ENCODE results near the gene TBRG4.
"Not testable (repeated sequence)": the region's sequence is repeated elsewhere in the genome, so short reads cannot be mapped to it uniquely, and the experiment has no call there.

The TBRG4 gene

DNA sequence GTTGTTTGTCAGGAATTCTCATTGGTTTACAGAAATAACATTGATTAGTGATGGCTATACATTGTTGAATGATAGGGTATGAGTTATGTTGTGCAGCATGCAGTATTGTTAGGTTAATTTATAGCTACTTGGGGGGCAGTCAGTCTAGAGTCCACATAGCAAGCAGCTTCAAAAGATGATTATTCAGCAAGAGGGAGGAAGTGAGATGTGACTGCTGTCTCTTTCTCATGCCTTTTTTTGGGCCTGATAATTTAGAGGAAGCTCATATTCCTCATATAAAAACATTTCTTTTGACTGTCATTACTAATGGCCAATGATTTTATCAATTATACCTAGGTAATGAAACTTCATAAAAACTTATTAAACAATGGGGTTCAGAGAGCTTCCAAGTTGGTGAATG, 3.4 kb upstream of the TBRG4 start:
- DNase-seq = no peak

DNA sequence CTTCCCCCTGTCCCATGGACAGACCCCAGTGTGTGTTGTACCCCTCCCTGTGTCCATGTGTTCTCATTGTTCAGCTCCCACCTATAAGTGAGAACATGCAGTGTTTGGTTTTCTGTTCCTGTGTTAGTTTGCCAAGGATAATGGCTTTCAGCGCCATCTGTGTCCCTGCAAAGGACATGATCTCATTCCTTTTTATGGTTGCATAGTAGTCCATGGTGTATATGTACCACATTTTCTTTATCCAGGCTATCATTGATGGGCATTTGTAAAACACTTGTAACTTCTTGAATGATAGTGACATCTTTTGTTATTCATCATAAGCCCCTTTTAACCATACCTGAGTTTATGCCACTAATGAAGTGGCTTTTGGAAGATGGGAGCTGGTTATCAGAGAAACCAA, 2.8 kb upstream of the TBRG4 start:
- DNase-seq = not testable (repeated sequence)

DNA sequence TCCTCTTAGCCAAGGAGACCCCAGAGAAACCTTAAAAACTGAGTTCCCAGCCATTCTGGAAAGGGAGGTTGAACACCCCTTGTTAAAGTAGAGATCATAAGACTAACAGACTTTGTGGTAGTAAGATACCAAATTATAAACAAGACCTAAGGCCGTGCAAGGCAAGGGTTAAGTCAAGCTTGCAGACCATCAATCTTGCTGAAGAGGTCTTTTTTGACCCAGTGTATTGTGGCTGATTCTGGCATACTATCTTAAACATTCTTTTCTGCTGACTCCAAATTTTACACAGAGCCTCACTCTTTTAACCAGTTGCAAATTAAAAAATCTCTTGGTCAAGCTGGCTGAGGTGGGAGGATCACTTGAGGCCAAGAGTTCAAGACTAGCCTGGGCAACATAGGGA, 1.2 kb upstream of the TBRG4 start:
- DNase-seq = no peak

DNA sequence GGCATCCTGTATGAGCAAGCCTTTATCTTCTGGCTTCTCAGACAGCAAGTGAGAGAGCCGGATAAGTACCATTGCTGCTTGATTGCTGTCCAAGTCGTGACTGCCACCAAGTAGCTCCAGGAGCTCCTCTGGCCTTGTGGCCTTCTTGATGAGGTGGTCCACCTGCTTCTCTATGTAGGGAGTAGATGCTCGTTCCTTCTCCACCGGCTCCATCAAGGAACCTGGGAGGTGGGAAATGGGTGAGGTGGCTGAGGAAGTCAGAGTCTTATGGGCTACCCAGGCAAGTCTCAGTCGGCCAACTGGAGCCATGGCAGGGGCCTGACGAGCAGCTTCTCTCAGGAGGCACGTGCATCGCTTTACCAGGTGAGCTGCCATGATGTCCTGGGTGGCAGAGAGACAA, 2.6 kb downstream of the TBRG4 start:
- DNase-seq = no peak

DNA sequence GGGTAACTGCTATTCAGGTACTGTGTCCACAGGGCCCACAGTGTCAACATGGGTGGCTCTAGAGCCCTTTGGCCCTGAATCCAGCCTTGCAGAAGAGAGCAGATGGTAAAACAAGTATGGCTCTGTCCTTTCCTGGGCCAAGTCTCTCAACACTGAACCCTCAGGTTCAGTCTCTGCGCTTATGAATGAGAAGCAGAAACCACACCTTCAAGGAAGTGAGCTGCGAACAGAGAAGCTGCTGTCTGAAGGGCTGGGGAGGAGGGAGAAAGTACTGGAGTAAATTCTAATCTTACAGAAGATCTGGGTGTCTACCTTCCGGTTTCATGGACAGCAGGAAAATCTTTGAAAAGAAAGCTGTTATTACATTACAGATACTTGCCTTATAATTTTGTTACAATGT, 4.1 kb downstream of the TBRG4 start:
- DNase-seq = no peak

DNA sequence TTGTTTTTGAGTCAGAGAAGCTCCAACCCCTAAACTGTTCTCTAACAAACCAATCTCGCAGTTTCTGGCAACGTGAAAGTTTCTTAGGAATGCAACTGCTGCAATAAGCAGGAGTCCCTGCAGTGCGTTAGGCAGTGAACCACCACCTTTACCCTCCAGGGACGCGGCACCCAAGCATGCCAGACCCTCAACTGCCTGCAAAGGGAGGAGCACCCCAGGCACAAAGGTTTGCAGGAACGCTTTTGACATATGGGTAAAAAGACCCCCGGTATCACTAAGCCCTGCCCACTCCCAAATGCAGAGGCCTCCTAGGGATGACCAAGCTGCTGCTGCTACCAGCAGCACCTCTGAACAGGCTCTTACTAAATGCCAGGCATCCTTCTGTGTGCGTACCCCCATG, 4.7 kb downstream of the TBRG4 start:
- no peak for DNase-seq

DNA sequence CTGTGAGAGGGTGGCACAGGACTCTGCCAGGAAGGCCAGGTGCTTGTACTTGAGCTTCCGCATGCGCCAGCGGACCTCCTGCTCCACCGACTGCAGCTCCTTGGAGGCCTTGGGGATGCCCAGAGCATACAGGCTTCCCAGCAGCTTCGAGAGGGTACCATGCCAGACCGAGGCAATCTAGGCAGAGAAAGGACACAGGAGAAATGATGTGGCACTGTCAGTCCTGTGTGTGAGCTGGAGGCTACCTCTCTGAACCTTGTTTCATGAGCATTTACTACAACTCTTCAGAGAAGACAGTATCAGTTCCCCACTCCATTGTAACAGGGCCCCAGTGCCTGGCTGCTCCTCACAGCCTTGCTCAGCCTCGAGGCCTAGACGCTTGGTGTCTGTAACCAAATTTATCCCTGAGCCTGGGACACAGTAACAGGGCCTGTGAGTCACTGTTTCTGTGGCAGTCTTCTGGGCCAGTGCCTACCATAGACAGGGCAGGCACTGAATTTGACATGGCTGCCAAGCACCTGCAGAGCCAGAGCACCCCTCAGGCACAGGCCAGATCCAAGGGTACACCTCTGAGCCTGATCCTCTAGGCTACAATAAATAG, 5.8 kb downstream of the TBRG4 start:
- DNase-seq = no peak

DNA sequence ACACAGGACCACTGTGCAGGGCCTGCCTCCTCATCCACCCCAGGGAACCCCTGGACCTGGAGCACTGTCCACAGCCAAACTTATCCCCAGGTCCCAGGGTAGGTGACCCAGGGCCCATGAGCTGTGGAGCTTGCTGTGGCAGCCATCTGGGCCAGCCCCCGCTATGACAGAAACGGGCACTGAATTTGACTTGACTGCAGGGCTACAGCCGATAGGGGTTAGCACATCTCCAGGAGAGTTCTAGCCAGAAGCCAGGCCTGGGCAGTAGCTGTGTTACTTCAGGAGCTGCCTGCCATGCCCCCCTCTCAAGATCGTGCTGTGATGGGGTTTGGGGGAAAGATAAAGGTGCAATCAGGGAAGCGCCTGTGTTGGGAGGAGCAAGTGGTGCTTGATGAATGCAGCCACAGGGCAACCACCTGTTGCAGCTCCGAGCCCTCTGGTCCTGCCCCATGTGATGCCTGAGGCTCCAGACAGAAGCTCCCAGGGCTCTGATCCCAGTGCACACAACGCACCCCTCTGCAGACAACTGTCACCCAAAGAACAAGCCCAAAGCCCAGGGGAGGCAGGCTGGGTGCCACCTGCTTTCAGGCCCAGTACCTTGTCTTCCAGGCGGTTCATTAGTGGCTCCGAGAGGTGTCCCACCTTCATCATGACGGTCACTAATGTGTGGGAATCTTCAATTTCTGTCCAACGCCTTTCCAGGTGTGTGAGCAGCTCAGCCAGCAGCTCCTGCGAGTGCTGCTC, 6.5 kb downstream of the TBRG4 start:
- DNase-seq = no peak

DNA sequence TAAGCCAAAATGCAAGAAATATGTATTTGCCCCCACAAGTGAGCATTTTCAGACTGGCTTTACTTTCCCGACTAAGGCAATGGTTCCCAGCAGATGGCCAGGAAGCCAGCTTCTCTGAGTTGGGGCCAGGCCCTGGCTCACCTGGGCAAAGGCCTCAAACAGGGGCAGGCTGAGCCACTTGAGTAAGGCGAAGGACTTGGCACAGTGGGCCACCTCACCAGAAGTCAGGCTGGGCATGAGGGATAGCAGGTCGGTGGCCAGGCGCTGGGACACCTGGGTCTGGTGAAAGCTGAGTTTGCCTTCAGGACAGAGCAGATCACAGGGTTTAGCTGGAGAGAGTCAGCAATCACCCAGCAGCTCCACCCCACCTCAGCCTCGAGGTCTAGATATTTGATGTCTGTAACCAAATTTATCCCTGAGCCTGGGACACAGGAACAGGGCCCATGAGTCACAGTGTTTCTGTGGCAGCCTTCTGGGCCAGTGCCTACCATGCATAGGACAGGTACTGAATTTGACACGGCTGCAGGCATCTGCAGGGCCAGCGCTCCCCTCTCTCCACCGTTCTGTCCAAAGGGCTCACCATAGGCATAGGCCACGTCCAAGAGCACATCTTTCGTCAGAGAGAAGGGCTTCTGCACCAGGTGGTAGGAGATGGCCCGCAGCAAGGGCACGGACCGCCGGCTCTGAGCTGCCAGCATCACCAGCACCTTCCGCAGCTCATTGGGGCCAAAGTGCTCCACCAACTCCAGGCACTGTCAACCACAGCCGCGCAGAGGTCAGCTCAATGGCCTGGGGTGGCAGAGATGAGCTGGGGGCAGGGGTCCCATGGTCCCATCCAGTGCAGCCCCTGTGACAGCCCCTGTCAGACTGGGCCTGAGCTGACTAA, 7.3 kb downstream of the TBRG4 start:
- DNase-seq = no peak

DNA sequence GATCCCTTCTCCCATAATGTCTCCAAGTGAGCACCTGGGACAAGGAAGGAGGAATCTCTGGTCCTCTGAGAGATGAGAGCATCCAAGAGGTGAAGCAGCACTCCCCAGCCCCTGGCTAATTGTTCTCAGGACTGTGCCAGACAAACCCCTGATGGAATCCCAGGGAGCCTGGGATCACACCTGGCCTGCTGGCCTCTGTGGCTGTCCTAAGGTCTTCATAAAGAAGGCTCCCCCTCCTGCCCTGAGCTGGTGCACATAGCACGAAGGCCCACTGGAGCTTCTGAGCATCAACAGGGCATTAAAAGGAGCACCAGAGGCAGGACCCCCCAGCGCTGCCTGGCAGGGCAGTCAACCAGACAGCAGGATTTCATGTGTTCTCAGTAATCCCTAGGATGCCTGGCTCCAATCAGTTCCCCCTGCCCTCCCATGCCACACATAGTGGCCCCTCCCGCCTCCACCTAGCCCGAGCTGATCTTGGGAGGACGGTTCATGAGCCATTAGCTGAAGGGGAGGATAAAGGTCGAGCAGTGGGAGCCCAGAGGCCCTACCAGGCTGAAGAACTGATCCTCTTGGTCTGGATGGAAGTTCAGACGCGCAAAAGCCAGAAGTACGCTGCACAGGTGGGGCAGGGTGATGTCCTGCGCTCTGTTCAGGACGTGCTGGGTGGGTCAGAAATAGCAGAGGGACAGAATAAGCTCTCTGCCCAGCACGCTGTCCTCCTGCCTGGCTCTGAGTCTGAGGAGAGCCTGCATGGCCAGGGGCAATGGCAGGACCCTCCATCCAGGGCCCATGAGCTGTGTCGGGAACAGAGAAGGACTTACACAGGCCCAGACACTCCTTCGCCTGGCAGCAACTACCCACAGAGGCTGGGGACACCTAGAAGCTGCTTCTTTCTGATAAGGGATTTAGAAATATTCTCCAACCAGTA, 8.4 kb downstream of the TBRG4 start:
- DNase-seq = no peak

DNA sequence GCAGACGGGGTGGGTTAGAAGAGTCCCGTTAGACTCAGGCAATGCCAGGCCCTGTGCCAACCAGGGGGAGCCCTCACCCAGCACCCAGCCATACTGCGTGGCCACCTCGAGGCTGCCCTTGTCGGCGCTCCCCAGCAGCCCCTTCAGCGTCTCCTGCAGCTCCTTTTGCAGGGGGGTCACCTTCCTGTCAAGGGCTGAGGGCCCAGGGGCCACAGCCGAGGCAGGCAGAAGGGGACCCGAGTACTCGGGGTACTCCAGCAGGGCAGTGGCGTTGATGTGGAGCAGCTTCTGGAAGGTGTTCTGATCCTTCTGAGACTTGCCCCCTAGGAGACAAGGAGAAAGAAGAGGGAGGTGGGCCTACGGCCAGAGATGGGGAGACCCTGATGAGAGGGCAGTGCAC, 9.7 kb downstream of the TBRG4 start:
- no peak for DNase-seq

DNA sequence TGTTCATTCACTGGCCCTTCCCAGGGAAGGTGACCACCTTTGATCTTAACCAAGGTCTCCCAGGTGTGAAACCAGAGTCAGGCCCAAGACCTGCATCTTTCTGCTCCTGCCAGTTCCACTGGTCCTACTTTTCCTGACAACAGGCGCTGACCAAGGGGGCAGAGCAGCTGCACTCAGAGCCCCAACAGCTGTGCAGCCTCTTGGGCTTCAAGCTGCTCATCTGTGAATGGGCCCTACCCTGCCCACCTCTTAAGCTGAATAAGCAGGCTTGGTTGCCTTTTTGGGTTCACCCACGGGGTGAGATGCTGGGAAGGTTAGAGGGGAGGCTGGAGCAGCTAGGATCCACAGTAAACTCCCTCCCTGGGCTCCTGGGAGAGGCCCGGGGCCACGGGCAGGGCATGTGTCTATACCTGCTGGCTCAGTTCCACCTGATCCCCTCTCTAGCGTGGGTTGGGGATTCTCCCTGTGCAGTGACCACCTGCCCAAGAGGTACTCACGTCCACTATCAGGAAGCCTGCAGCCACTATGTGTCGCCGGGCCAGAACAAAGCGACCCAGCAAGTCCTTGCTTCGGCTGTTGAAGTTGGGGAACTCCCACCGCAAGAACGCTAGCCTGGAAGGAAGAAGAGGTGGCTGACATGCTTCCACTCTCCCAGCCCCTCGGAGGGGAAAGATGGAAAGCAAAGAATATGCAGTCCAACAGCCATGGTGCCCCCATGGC, 10.6 kb downstream of the TBRG4 start:
- no peak for DNase-seq

DNA sequence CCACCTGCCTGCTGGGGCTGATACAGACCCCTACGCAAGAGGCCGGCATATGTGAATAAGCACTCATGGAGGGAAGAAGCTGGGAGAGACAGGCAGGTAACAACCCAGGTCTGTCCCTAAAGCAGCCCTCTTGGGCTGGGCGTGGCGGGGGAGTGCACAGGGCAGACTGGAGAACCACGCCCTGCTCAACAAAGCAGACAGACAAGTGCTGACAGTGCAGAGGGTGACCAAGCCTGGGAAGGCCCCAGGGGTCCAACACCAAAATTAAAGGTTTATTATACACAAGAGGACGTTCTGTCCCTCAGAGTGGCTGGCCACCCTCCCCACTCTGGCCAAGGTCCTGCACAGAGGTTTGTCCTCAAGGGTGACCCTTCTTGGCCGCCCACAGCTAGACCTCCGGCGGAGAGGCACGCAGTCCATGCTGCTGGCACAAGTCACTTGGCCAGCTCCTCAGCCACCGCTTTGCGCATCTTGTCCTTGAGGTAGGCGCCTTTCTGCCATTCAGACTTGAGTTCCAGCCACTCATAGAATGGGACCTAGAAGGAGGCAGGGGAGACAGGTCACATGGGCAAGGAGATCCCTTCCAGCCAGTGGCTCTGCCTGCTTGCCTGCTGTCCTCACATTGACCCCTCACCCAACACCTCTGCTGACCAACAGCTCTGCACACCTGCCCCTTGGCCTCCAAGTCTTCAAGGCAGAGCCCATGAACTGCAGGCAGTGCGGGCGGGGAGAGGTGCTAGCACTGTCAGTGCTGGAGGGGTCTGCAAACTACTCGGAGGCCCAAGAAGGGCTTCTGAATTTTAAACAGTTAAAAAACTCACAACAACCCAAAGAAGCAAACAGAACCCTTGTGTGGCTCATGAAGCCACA, 11.4 kb downstream of the TBRG4 start:
- no peak for DNase-seq

DNA sequence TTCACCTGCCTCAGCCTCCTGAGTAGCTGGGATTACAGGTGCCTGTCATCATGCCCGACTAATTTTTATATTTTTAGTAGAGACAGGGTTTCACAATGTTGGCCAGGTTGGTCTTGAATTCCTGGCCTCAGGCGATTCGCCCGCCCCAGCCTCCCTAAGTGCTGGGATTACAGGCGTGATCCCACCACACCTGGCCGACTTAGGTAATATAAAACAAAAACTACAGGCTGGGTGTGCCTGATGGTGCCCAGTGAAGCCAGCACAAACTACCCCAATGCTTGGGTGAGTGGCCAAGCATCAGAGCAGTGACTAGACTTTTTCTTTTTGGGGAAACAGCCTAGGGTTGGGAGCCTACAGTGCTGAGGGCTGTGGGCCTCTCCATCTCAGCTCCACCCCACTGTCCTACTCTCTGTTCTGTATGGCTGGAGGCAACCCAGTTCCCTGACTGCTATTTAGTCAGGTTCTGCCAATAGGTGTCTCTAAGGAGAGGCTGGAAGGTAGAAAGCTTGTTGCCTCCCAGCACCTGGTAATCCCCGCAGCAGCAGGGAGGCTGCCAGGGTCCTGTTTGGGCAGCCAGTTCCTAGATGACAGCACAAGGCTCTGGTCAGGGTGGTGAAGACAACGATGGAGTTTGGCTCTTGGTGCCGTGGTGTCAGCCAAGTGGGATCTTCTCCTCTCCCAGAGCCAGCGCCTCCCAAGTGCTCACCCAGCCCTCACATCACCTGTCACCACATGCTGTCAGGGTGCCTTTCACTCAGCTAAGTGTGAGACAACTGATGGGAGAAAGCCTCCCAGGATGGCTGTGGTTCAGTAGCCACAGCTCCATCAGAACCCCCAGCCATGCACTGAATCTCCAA, 12.3 kb downstream of the TBRG4 start:
- DNase-seq = no peak

DNA sequence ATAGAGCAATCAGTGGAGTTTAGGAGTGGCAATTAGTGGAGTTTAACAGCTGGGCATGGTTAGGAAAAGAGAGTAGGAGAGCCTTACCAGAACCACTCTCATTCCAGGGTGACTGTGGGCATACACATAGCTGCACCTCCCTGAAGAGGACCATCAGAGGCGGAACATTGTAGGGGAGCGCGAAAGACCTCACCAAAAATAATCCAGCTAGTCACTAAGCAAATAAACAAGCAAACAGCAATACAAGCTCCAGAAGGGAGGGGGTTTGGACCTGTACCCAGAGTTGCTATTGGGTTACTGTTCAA, 18.6 kb downstream of the TBRG4 start:
- DNase-seq = no peak

DNA sequence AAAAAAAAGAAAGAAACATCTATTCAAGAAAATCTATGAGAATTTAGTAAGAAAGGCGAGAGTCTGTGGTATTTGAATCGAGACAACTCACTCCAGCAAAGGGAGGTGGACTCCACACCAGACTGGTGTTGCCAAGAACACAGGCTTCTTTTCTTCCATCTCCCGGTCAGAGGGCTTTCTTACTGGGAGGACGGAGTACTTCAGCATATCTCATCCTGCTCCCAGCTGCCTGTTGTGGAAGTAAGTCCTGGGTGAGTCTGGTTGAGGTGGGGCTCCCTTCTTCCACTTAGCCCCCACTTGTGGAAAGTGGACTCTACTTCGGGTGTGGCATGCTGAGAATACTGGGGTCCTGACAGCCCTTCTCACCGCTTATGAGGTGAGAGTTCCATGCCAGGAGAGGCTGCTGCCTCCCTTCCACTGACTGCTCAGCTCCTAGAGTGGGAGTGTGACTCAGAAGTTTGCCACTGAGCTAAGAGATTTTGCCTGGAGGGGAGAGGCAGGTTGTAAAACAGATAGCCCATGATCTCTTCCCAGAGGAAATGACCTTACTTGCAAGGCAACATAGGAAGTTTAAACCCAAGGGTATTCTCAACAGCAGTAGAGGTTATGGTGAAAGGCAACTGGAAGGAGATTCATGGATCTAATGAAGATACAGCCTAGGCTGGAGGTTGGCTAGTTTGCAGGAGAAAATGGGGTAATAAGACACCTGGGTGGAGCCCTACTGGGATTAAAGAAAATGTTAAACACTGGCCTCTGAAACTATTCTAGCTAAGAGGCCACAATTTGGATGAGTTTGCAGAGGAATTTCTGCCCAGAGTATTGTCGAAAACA, 19.2 kb downstream of the TBRG4 start:
- DNase-seq = no peak

DNA sequence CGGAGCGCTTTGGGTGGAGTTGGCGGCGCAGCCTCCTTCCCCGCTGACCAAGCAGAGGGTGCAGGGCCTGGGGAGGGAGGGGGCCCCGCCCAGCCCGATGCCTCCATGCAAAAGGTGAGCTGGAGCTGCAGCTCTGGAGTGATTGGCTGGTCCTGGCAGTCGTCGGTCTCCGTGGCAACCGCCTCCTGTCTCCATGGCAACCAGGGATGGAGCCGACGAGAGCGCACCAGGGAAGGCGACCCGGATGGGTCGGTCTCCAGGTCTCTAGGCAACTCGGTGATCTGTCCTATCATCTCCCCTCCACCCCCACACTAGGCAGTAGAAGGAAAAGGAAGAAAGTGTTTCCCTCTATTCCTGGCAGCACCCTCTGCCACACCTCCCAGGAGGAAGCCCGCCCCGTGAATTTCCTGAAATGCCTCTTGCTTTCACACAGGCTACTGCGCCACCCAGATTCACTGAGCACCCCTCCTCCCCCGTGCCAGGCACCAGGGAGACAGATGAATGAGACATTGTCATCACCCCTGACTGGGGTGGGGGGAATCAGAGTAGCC, 22.1 kb downstream of the TBRG4 start:
- DNase-seq = peak; percentile 85

DNA sequence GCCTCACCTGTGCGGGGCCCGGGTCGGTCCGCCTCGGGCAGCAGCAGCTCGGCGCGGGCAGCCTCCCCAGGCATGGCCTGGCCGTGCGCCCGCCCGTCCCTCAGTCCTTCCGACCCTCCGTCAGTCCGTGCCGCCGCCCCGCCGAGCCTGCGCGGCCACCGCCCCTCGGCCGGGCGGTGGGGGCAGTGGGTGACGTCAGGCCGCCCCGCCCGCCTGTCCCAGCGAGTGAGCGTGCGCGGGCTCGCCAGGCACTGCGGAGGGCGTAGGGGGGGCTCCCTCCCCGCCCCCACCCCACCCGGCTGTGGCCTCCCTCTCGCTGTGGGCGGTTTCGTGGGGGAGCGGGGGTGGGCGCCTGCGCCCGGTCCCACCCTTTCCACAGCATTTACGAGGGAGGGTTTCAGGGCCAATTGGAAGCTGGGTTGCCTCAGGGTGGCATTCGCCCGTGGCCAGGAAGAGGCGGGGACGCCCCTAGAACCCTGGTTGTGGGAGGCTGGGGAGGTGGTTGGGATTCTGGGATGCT, 22.6 kb downstream of the TBRG4 start, which contains the start of gene NACAD:
NACAD (minus strand) TSS at position 149 of the 520 bp plus-strand sequence; CDS start at position 74, 75 bp downstream.
- DNase-seq = peak; percentile 79

Data from NCI-H2171 treated with DMSO at 0.1 percent for 48 hours (cell line).